Prostate gland (tissue), 2 donors: ENCODE data around the gene STOX2. TPM values are rescaled to one million over a fixed set of nuclear protein-coding genes. Genes with fewer than 3 reads are reported as not detected.
"Not testable (repeated sequence)": the region's sequence is repeated elsewhere in the genome, so short reads cannot be mapped to it uniquely, and the experiment has no call there.

Source experiments
- DNase-seq: peaks from one replicate; pipeline ENCODE4 v3.0.0-alpha.2; 2019; ENCODE audit warnings: low spot score
- H3K27ac ChIP-seq, 2 donors: fragments of 200-600 bp; sonication (generic); 2 replicates each; pipeline ENCODE4 v1.5.1; 2017 to 2019
- H3K27me3 ChIP-seq: fragments of 200-600 bp; sonication (generic); replicated peaks from 2 replicates; pipeline ENCODE4 v1.5.1; 2019; ENCODE audit not compliant: insufficient read depth
- H3K36me3 ChIP-seq, 2 donors: fragments of 200-600 bp; sonication (generic); 1 replicate in 1 of 2; 2 replicates in 1 of 2; pipeline versions ENCODE4 v1.5.1 to v1.8.1; 2017 to 2019
- H3K4me1 ChIP-seq: fragments of 200-600 bp; sonication (generic); replicated peaks from 2 replicates; pipeline ENCODE4 v1.5.1; 2019
- H3K4me3 ChIP-seq, 2 donors: fragments of 200-600 bp; sonication (generic); 2 replicates each; pipeline ENCODE4 v1.5.1; 2017 to 2019
- H3K9me3 ChIP-seq: fragments of 200-600 bp; sonication (generic); 2 replicates; pipeline ENCODE4 v1.5.1; 2017
- CTCF ChIP-seq, 4 experiments: fragments of 200-600 bp in 2 of 4; fragments of 450-650 bp in 2 of 4; sonication (generic) in 2 of 4; IDR thresholded peaks; 1 replicate in 3 of 4; 2 replicates in 1 of 4; pipeline ENCODE4 v1.5.1; 2016 to 2019; ENCODE audit warnings: antibody characterized with exemption in 4 of 4, mild to moderate bottlenecking in 2 of 4, moderate library complexity in 2 of 4
- POLR2A ChIP-seq: fragments of 450-650 bp; IDR thresholded peaks from one replicate; pipeline ENCODE4 v1.6.1; 2016; ENCODE audit warnings: antibody characterized with exemption, mild to moderate bottlenecking
- POLR2AphosphoS5 ChIP-seq: sonication (generic); formaldehyde crosslinking; IDR thresholded peaks from one replicate; pipeline ENCODE4 v1.6.1; 2017; ENCODE audit warnings: antibody characterized with exemption
- WGBS: methylation state at CpG from one replicate; pipeline ENCODE4 v1.1.5; 2018; 5-methylcytosine and 5-hydroxymethylcytosine counted together
- intact Hi-C: fragments of 100-400 bp; cut with DNase I; formaldehyde crosslinking; loops from one replicate; pipeline ENCODE4 v1.14.2; 2022
- total RNA-seq, 2 donors: library from RNA; depleted of rRNA; stranded (reverse); fragments of >200 nt; gene quantifications; one replicate each; pipeline ENCODE4 v1.1.0, GENCODE V29; 2016

Gene STOX2
- total RNA-seq, 2 donors from 2014 or later: 12.9 to 14.9 TPM

GRCh38 chr4:183940864-183941263, 35.8 kb downstream of the STOX2 start:
- intact Hi-C loops: no loop called here
- TF ChIP-seq POLR2A (no peak), POLR2AphosphoS5 (no peak), CTCF (IDR thresholded peaks at IDR 0.05) (no peak)

DNA sequence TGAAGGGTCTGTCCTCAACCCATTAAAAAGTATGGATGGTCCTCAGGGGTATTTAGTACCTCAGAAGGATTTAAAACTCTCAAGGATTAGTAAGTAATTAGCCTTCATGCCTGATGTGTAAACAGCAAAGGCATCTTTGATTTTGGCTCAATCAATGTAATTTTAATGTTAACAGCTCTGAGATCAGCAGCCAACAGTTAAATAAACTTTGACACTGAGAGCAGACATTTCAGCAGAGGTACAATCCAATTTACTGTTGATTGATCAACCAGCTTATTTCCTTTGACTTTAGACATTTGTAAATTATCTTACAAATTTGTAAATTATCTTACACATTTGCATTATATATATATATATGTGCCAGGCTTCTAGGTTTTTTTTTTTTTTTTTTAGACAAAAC, 36.9 kb downstream of the STOX2 start:
- TF ChIP-seq POLR2AphosphoS5: no peak
- no peak for TF ChIP-seq POLR2A
- DNase-seq: no peak
- Histone ChIP-seq H3K27me3 (no peaks in the 10 kb centered on the region), H3K4me1 (no peaks in the 10 kb centered on the region), H3K27ac (no peak overlapping the region), H3K36me3 (no peaks in the 10 kb centered on the region), H3K9me3 (no peaks in the 10 kb centered on the region), H3K4me3 (no peak overlapping the region)
- intact Hi-C loops: no loop called here

More at GRCh38 chr4:183940864-183941263, 35.8 kb downstream of the STOX2 start:
- WGBS: 47% methylated on average over 4 of the region's 4 CpGs
- Histone ChIP-seq H3K27ac (no peak overlapping the region), H3K4me3 (no peak overlapping the region), H3K36me3 (no peaks in the 10 kb centered on the region), H3K4me1 (no peaks in the 10 kb centered on the region), H3K9me3 (no peaks in the 10 kb centered on the region), H3K27me3 (no peaks in the 10 kb centered on the region)
- no peak for DNase-seq

GRCh38 chr4:183945741-183946140, 40.6 kb downstream of the STOX2 start:
- Histone ChIP-seq H3K4me3 (no peak overlapping the region), H3K9me3 (no peaks in the 10 kb centered on the region), H3K27ac (no peak overlapping the region), H3K36me3 (no peaks in the 10 kb centered on the region), H3K27me3 (no peaks in the 10 kb centered on the region), H3K4me1 (no peaks in the 10 kb centered on the region)
- TF ChIP-seq POLR2A (no peak), CTCF (IDR thresholded peaks at IDR 0.05) (no peak), POLR2AphosphoS5 (no peak)
- intact Hi-C loops: no loop called here
- 92% methylated on average over 8 of the region's 8 CpGs for WGBS
- DNase-seq: no peak

DNA sequence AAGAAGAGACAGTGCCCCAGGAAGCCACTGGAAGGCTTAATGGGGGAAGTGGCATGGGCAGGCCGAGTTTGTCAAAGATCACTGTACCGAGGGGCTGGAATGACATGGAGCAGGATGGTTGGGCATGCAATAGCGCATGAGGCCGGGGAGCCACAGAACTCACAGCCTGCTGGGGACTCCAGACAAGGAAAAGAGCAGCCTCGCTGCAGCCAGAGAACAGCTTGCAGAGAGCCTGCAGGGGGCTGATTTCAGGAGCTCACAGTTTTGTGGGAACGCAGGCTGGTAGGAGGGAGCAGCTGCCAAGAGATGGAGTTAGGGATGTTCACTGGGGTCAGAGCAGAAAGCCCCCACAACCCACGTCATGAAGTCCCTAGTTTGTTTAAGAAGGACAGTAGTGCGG, 45.4 kb downstream of the STOX2 start:
- DNase-seq: no peak
- no peak overlapping the region for H3K4me3 ChIP-seq
- H3K9me3 ChIP-seq: no peaks in the 10 kb centered on the region
- no peaks in the 10 kb centered on the region for H3K4me1 ChIP-seq
- intact Hi-C loops: no loop called here
- TF ChIP-seq POLR2A (no peak), CTCF (IDR thresholded peaks at IDR 0.05) (no peak), POLR2AphosphoS5 (no peak)
- 94% methylated on average over 8 of the region's 8 CpGs for WGBS
- no peaks in the 10 kb centered on the region for H3K36me3 ChIP-seq
- H3K27ac ChIP-seq: no peak overlapping the region
- H3K27me3 ChIP-seq: no peaks in the 10 kb centered on the region

DNA sequence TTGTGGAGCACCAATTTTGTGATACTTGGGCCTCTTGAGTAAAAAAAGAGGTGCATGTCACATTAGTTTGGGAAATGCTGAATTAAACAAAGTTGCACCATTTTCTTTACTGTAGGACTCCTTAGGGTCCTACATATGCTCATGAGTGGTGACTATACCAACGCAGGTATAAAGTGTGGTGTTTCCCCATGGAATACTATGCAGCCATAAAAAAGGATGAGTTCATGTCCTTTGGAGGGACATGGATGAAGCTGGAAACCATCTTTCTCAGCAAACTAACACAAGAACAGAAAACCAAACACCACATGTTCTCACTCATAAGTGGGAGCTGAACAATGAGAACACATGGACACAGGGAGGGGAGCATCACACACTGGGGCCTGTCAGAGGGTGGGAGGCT, 47.5 kb downstream of the STOX2 start:
- H3K27me3 ChIP-seq, H3K27ac ChIP-seq, H3K9me3 ChIP-seq, DNase-seq, intact Hi-C loops, H3K4me3 ChIP-seq, H3K4me1 ChIP-seq, H3K36me3 ChIP-seq: not testable (repeated sequence)
- WGBS: 96% methylated on average over 1 of the region's 1 CpG

DNA sequence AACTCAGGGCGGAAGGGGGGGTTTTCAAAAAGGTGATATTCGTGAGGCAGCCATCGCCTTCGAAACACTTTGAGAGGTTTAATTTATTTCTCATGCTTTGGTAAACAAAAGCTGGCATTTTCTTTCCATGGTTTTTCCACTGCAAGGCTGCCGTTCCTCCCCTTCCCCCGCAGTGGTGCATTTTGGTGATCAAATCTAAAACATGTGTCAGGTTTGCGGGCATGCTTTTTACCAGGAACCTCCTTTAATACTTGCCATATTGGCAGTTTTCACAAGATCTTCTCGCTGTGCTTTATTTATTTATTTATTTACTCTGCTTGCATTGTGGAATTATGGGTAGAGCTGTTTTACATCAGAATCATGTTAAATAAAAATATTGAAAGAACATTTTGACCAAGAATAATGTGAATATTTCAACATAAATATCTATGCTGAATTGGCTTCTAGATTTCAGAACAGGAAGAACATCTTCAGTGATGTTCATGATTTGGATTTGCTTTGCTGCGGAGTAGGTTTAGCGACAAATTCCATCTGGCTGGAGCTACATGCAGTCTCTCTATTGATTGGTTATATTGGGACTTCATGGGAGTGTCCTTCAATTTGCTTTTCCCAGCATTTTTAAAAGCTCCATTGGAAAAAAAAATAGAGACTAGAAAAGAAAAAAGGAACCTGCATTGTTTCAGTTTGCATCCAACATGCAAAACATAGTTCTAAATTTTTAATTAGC, 54.4 kb downstream of the STOX2 start:
- DNase-seq: no peak
- Histone ChIP-seq H3K27ac (no peak overlapping the region), H3K9me3 (no peaks in the 10 kb centered on the region), H3K4me1 (peaks cover 7% of the 10 kb centered on the region), H3K27me3 (no peaks in the 10 kb centered on the region), H3K4me3 (no peak overlapping the region), H3K36me3 (no peaks in the 10 kb centered on the region)
- WGBS: 84% methylated on average over 10 of the region's 10 CpGs
- TF ChIP-seq POLR2A: no peak
- TF ChIP-seq CTCF (IDR thresholded peaks at IDR 0.05): no peak
- TF ChIP-seq POLR2AphosphoS5: no peak
- intact Hi-C loops: no loop called here
